Suprapubic skin (tissue), 4 donors: ENCODE measurements around the gene PDZRN3.

Source experiments
- CTCF ChIP-seq, 2 donors: fragments of 200-600 bp in 1 of 2; fragments of 450-650 bp in 1 of 2; sonication (generic) in 1 of 2; IDR thresholded peaks; one replicate each; pipeline ENCODE4 v1.5.1; 2016 to 2019; ENCODE audit warnings: antibody characterized with exemption in 2 of 2, mild to moderate bottlenecking in 1 of 2, moderate library complexity in 1 of 2
- EP300 ChIP-seq: sonication (generic); formaldehyde crosslinking; IDR thresholded peaks from one replicate; pipeline ENCODE4 v1.6.1; 2017; ENCODE audit warnings: antibody characterized with exemption
- POLR2A ChIP-seq, 2 donors: fragments of 450-650 bp; IDR thresholded peaks; one replicate each; pipeline ENCODE4 v1.6.1; 2017; ENCODE audit warnings: antibody characterized with exemption in 2 of 2, mild to moderate bottlenecking in 2 of 2, moderate library complexity in 2 of 2
- POLR2AphosphoS5 ChIP-seq, 3 donors: sonication (generic); formaldehyde crosslinking; IDR thresholded peaks; one replicate each; pipeline ENCODE4 v1.6.1; 2017; ENCODE audit warnings: antibody characterized with exemption in 3 of 3

- TF ChIP-seq CTCF (IDR thresholded peaks at IDR 0.05) (no peak), POLR2A (IDR thresholded peaks at IDR 0.05) (no peak), EP300 (no peak), POLR2AphosphoS5 (IDR thresholded peaks at IDR 0.05) (no peak)
These were observed 2.5 kb downstream of the PDZRN3 start for GRCh38 chr3:73622091-73622805.
